ENCODE measurements around the gene ATPAF1.

The ATPAF1 gene

DNA sequence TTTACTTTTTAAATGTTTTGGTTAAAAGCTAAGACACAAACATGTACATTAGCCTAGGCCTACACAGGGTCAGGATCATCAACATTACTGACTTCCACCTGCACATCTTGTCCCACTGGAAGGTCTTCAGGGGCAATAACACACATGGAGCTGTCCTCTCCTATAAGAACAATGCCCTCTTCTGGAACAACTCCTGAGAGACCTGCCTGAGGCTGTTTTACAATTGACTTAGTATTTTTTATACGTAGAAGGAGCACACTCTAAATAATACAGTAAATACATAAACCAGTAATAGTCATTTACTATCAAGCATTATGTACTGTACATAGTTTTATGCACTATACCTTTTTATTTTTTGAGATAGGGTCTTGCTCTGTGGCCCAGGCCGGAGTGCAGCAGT is 37.4 kb downstream of the ATPAF1 start:
- Histone ChIP-seq H3K4me1 (ENCODE audit: control insufficient read depth, low read length) (no peaks in the 10 kb centered on the region), H3F3A (ENCODE audit: control insufficient read depth, insufficient read depth) (no peaks in the 10 kb centered on the region), H3K79me2 (ENCODE audit: control insufficient read depth, low read length) (no peaks in the 10 kb centered on the region), H3K27ac (ENCODE audit: low read depth, low read length) (no peak overlapping the region), H3K9me3 (ENCODE audit: control insufficient read depth, insufficient read depth, low read length) (no peaks in the 10 kb centered on the region), H3K9me2 (replicated peaks; ENCODE audit: control insufficient read depth, low read length) (no peaks in the 10 kb centered on the region), H3K27me3 (ENCODE audit: control insufficient read depth, low read length) (no peaks in the 10 kb centered on the region), H4K20me1 (ENCODE audit: control insufficient read depth, insufficient read depth, low read depth, low read length) (no peaks in the 10 kb centered on the region), H3K36me3 (ENCODE audit: control insufficient read depth, low read length) (peaks cover 22% of the 10 kb centered on the region), H3K4me2 (ENCODE audit: low read length) (no peak overlapping the region), H3K4me3 (ENCODE audit: low read length) (no peak overlapping the region)
- TF ChIP-seq EZH2phosphoT487 (IDR thresholded peaks at IDR 0.05; ENCODE audit: borderline replicate concordance, low read length): no peak
- TF ChIP-seq, protein P1, sequence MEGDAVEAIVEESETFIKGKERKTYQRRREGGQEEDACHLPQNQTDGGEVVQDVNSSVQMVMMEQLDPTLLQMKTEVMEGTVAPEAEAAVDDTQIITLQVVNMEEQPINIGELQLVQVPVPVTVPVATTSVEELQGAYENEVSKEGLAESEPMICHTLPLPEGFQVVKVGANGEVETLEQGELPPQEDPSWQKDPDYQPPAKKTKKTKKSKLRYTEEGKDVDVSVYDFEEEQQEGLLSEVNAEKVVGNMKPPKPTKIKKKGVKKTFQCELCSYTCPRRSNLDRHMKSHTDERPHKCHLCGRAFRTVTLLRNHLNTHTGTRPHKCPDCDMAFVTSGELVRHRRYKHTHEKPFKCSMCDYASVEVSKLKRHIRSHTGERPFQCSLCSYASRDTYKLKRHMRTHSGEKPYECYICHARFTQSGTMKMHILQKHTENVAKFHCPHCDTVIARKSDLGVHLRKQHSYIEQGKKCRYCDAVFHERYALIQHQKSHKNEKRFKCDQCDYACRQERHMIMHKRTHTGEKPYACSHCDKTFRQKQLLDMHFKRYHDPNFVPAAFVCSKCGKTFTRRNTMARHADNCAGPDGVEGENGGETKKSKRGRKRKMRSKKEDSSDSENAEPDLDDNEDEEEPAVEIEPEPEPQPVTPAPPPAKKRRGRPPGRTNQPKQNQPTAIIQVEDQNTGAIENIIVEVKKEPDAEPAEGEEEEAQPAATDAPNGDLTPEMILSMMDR (IDR thresholded peaks at IDR 0.05; ENCODE audit: low read depth, low read length, poor library complexity, severe bottlenecking): no peak

DNA sequence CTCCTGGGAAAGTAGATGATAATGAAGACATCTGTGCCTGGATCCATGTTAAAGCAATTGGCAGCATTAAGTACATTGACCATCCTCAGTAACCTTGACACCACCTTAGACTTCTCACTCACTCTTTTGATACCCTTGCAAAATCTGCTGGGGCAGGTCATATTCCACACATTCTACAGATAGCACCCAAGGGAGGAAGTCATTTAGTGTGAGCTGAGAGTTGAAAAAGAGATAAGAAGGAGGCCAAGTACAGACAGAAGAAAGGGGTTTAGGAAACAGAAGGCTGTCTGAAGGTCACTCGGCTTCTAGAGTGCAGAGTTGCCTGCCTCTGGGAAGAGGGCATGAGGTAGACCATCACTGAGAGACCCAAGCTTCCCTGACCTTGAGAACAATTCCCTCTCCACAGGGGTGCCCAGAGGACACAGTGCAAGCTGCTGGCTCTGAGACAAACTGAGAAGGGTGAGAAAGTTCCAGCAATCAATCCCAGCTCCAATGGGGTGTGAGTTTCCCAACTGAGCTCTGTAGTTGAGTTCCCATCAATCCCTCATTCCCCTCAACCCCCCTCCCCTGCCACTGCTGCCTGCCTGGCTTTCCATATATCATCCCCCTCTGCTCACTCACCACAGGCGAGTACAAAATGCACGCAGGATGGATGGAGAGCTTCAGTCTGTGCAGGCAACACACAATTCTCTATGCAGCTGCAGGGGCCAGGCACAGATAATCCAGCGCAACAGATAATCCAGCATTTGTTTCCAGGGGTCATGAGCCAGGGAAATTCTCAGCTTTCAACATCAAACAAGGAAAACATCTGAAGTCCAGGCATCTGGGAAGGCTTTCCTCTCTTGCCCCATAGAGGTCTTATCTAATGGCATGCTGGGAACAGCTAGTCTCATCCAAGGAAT is 44.2 kb downstream of the ATPAF1 start:
- Histone ChIP-seq H3K4me2 (ENCODE audit: low read length) (no peak overlapping the region), H3K4me3 (ENCODE audit: low read length) (no peak overlapping the region), H3K27me3 (ENCODE audit: control insufficient read depth, low read length) (peaks cover 14% of the 10 kb centered on the region), H4K20me1 (ENCODE audit: control insufficient read depth, insufficient read depth, low read depth, low read length) (0 out of 2 replicates have a peak, but pooled peaks cover 5% of the 10 kb centered on the region), H3F3A (ENCODE audit: control insufficient read depth, insufficient read depth) (peaks cover 2% of the 10 kb centered on the region; the same call in 1 of the 2 replicates), H3K36me3 (ENCODE audit: control insufficient read depth, low read length) (no peaks in the 10 kb centered on the region), H3K9me3 (ENCODE audit: control insufficient read depth, insufficient read depth, low read length) (no peaks in the 10 kb centered on the region), H3K79me2 (ENCODE audit: control insufficient read depth, low read length) (no peaks in the 10 kb centered on the region), H3K9me2 (replicated peaks; ENCODE audit: control insufficient read depth, low read length) (no peaks in the 10 kb centered on the region), H3K4me1 (ENCODE audit: control insufficient read depth, low read length) (peaks cover 7% of the 10 kb centered on the region), H3K27ac (ENCODE audit: low read depth, low read length) (no peak overlapping the region)
- no peak for TF ChIP-seq EZH2phosphoT487 (IDR thresholded peaks at IDR 0.05; ENCODE audit: borderline replicate concordance, low read length)
- TF ChIP-seq, protein P1 (IDR thresholded peaks at IDR 0.05; ENCODE audit: low read depth, low read length, poor library complexity, severe bottlenecking): no peak

DNA sequence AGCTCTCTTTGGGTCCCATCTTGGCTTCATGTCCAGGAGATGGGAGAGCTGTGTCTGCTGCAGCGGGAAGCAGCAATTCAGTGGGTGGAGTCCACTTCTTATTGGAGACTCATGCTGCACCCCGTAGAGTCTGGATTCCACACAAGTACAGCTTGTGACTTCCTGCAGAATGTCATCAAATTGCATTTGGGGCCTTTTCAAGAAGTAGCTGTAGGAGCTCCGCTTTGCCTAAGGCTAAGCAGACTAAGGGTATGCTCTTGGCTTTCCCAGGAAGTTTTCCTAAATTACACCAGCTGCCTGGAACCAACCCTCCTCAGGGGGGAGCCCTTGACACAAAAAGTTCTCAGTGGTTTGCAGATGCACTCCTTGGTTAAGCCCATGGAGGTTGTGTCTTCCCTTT is 45.8 kb downstream of the ATPAF1 start:
- Histone ChIP-seq H3K79me2 (ENCODE audit: control insufficient read depth, low read length) (no peaks in the 10 kb centered on the region), H3K9me3 (ENCODE audit: control insufficient read depth, insufficient read depth, low read length) (no peaks in the 10 kb centered on the region), H4K20me1 (ENCODE audit: control insufficient read depth, insufficient read depth, low read depth, low read length) (0 out of 2 replicates have a peak, but pooled peaks cover 5% of the 10 kb centered on the region), H3F3A (ENCODE audit: control insufficient read depth, insufficient read depth) (peaks cover 8% of the 10 kb centered on the region), H3K27me3 (ENCODE audit: control insufficient read depth, low read length) (peaks cover 17% of the 10 kb centered on the region), H3K27ac (ENCODE audit: low read depth, low read length) (no peak overlapping the region), H3K9me2 (replicated peaks; ENCODE audit: control insufficient read depth, low read length) (no peaks in the 10 kb centered on the region), H3K4me2 (ENCODE audit: low read length) (no peak overlapping the region), H3K4me3 (ENCODE audit: low read length) (no peak overlapping the region), H3K36me3 (ENCODE audit: control insufficient read depth, low read length) (no peaks in the 10 kb centered on the region), H3K4me1 (ENCODE audit: control insufficient read depth, low read length) (peaks cover 24% of the 10 kb centered on the region)
- TF ChIP-seq EZH2phosphoT487 (IDR thresholded peaks at IDR 0.05; ENCODE audit: borderline replicate concordance, low read length): no peak
- TF ChIP-seq, protein P1 (IDR thresholded peaks at IDR 0.05; ENCODE audit: low read depth, low read length, poor library complexity, severe bottlenecking): peak; percentile 46
